GM18867 (cell line): ENCODE data around the gene MOSPD3.
A peak's percentile ranks its signal among the peaks of the same experiment; 100 is the strongest.

Experiments
- ATAC-seq: cut with Tn5 transposase; IDR thresholded peaks from one replicate; pipeline ENCODE4 v1.9.1; 2021; ENCODE audit warnings: mild to moderate bottlenecking, moderate library complexity; ENCODE audit not compliant: unreplicated experiment

The MOSPD3 gene

GRCh38 chr7:100590077-100590737 lies 22.1 kb upstream of the MOSPD3 start:
- no peak for ATAC-seq

GRCh38 chr7:100591596-100591995 lies 20.7 kb upstream of the MOSPD3 start:
- no peak for ATAC-seq

- no peak for ATAC-seq
Observed at GRCh38 chr7:100595188-100595587, 17.2 kb upstream of the MOSPD3 start.

- ATAC-seq = no peak
Observed at GRCh38 chr7:100598425-100598824, 13.9 kb upstream of the MOSPD3 start.

- no peak for ATAC-seq
Observed at GRCh38 chr7:100599911-100600729, 12.2 kb upstream of the MOSPD3 start.

- no peak for ATAC-seq
Observed at GRCh38 chr7:100600730-100601038, 11.7 kb upstream of the MOSPD3 start.

GRCh38 chr7:100602889-100603725 lies 9.2 kb upstream of the MOSPD3 start:
- ATAC-seq = no peak

GRCh38 chr7:100603726-100604027 lies 8.7 kb upstream of the MOSPD3 start:
- no peak for ATAC-seq

- peak; percentile 55 for ATAC-seq
Observed at GRCh38 chr7:100604028-100604975, 8.0 kb upstream of the MOSPD3 start.

- no peak for ATAC-seq
Observed at GRCh38 chr7:100604976-100605911, 7.1 kb upstream of the MOSPD3 start.

GRCh38 chr7:100606313-100606712 lies 6.0 kb upstream of the MOSPD3 start:
- no peak for ATAC-seq

GRCh38 chr7:100607111-100607510 lies 5.2 kb upstream of the MOSPD3 start:
- no peak for ATAC-seq

GRCh38 chr7:100609958-100610357 lies 2.4 kb upstream of the MOSPD3 start:
- no peak for ATAC-seq

- peak; percentile 0 for ATAC-seq
Observed at GRCh38 chr7:100612730-100613390, 520 bp downstream of the MOSPD3 start.

GRCh38 chr7:100613412-100614175 lies 1.3 kb downstream of the MOSPD3 start:
- ATAC-seq = no peak

- no peak for ATAC-seq
Observed at GRCh38 chr7:100614308-100614861, 2.0 kb downstream of the MOSPD3 start.

GRCh38 chr7:100620239-100620638 lies 7.9 kb downstream of the MOSPD3 start:
- no peak for ATAC-seq

GRCh38 chr7:100620804-100621203 lies 8.5 kb downstream of the MOSPD3 start:
- no peak for ATAC-seq
